AG09319 (cell line): ENCODE results near the gene TAF10.

ENCODE experiments used
- DNase-seq: peaks from one replicate; pipeline ENCODE4 v3.0.0-alpha.2; 2010; ENCODE audit warnings: low read depth; ENCODE audit errors: extremely low read depth
- TF ChIP-seq, protein P1 (sequence below): IDR thresholded peaks from 2 replicates; pipeline ENCODE4 v1.5.1; 2011; ENCODE audit warnings: low read depth, mild to moderate bottlenecking, inconsistent platforms, low read length, moderate library complexity

The TAF10 gene

DNA sequence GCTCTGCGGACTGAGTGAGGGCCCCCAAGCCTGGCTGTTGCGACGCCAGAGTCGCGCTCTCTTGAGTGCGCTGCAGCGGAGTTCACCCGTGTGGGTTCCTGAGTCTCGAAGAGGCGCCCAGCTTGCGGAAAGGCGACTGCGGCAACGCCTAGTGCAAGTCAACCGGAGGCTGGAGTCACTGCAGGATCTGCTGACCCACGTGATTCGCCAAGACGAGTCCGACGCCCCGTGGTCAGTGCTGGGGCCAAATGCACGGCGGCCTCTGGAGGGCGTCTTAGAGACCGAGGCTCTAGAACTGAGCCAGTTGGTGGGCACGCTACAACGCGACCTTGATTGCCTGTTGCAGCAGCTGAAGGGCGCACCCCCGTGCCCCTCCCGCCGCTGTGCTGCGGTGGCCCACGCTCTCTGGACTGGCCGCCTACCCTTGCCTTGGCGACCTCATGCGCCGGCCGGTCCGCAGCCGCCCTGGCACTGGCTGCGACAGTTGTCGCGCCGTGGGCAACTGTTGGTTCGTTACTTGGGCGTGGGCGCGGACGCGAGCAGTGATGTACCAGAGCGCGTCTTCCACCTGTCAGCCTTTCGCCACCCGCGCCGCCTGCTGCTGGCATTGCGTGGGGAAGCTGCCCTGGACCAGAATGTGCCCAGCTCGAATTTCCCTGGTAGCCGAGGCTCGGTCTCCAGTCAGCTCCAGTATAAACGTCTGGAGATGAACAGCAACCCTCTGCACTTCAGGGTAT, 41.2 kb downstream of the TAF10 start:
- TF ChIP-seq, protein P1, sequence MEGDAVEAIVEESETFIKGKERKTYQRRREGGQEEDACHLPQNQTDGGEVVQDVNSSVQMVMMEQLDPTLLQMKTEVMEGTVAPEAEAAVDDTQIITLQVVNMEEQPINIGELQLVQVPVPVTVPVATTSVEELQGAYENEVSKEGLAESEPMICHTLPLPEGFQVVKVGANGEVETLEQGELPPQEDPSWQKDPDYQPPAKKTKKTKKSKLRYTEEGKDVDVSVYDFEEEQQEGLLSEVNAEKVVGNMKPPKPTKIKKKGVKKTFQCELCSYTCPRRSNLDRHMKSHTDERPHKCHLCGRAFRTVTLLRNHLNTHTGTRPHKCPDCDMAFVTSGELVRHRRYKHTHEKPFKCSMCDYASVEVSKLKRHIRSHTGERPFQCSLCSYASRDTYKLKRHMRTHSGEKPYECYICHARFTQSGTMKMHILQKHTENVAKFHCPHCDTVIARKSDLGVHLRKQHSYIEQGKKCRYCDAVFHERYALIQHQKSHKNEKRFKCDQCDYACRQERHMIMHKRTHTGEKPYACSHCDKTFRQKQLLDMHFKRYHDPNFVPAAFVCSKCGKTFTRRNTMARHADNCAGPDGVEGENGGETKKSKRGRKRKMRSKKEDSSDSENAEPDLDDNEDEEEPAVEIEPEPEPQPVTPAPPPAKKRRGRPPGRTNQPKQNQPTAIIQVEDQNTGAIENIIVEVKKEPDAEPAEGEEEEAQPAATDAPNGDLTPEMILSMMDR, result no peak

DNA sequence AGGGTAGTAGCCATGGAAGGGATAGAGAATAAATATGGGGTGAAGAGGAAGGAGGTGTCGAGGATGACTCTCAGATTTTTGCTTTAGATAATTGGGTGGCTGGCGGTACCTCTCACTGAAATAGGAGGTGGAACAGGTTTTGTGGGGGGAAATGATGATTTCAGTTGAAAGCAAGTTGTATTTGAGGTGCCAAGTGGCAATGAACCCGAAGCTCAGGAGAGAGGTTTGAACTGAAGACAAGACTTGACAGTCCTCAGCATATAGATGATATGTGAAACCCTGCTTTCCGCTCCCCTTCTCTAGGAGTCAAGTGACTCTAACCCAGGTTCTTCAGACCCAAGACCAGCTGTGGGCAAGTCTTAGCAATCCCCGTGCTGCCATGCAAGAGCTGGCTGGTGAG, 42.3 kb downstream of the TAF10 start:
- no peak for DNase-seq

More for the DNA sequence above, 41.2 kb downstream of the TAF10 start:
- DNase-seq, result no peak

DNA sequence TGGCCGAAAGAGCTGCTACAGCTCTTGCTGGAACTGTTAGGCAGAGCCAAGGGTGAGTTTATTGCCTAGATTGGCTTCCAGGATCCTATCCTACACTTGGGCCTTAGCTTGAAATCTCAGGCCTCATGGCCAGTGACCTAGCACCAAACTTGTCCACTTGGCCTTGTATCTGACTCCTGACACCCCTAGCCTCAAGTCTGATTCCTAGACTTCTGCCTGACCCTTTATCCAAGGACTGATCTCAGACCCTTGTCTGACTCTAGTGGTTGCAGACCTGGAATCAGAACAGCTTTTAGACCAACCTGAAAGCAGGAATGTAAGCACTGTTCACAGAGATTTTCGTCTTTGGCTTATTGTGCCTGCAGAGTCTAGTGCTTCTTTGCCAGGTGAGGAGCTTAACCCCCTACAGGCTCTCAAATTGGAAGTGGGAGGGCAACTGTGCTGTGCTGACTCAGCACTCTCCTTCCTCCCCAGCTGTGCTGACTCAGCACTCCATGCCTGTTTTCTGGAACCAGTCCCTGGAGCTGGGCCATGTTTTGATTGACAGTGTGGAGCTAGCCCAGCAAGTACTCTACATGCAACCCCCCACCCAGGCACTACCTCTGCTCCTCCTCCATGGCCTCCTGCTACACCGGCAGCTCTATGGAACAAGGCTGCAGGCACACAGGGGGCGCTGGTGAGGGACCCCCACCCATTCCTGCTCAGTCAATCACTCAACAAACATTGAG, 43.7 kb downstream of the TAF10 start:
- peak; percentile 44 for DNase-seq
- TF ChIP-seq, protein P1, result no peak; the same call in none of the 2 replicates

More for the DNA sequence above, 42.3 kb downstream of the TAF10 start:
- TF ChIP-seq, protein P1, result no peak

DNA sequence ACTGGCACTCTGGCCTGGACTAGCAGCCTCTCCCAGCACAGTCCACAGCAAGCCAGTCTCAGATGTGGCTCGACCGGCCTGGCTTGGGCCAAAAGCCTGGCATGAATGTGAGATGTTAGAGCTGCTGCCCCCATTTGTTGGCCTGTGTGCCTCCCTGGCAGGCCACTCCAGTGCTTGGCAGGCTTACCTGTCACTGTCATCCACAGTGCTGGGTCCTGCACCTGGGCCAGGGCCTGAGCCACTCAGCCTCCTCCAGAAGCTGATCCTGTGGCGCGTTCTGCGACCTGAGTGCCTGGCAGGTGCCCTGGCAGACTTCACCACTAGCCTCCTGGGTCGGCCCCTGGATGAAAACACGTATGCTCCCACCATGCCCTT, 44.7 kb downstream of the TAF10 start:
- DNase-seq, result no peak
- TF ChIP-seq, protein P1, result no peak

DNA sequence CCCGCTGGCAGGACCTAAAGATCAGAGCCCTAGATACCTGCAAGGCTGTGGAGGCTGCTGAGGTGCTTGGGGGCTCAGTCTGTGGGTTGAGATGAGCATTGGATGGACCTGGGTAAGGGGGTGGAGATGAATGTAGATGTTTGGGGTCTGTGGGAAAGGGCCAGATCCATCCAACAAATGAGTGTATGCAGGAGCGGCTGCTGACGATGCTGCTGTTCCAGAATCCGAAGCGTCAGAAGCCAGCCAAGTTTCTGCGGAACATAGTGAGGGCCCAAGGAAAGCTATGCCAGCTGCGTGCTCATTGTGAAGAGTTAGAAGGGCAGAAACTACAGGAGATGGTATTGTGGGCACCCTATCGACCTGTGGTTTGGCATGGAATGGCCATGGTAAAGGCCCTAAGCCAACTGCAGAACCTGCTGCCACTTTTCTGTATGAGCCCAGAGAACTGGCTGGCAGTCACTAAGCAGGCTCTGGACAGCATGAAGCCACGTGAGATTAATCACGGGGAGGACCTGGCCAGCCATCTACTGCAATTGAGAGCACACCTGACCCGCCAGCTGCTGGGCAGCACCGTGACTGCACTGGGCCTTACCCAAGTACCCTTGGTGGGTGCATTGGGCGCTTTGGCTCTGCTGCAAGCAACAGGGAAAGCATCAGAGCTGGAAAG, 45.2 kb downstream of the TAF10 start:
- TF ChIP-seq, protein P1, result no peak
- no peak for DNase-seq

DNA sequence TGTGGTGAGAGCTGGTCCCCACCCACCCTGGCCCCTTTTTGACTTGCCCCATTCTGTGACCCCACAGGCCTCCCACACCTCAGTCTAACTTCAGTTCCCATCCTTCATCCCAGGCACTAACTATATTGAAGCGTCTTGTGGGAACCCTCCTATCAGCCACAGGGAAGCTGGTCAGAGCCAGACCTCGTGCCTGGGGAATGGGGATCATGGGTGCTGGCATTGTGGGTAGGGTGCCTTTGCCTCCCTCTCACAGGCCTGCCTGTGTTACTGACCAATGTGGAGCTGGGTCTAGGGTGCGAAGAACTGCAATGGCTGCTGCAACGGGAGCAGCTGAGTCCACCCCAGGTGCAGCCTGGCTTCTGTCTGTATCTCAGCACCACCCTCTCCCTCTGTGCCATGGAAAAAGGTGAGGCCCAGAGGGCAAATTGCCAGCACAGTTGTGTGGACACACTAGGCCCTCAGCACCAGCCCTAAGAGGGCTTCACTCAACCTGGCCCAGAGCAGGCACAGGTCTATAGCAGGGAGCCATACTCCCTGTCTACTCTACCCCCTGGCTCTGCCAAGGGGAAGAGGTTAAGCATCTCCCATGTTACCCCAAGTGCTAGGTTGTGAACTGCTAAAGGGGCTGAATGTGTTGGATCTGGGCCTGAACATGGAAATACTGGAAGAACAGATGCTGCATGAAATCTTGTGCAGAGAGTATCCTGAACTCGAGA, 45.9 kb downstream of the TAF10 start:
- TF ChIP-seq, protein P1, result no peak
- DNase-seq, result no peak
